ENCODE results near the gene NOL8. TPM values are rescaled to one million over a fixed set of nuclear protein-coding genes. Genes with fewer than 3 reads are reported as not detected.

Gene NOL8
- total RNA-seq, 2 donors from 2014 or later = 50.7 to 56.6 TPM

GRCh38 chr9:92298036-92298435 is 27.1 kb downstream of the NOL8 start:
- peaks cover 6 to 25% of the 10 kb centered on the region in 2 donors for H3K36me3 Mint-ChIP-seq (ENCODE audit: insufficient read depth in 2 of 2)
- peaks cover 39% of the 10 kb centered on the region for H3K4me1 Mint-ChIP-seq (ENCODE audit: low read depth)
- DNase-seq (no peak), ATAC-seq (replicated peaks in 1 of 2) (no peak)
- peak overlapping the region; percentile 97 for H3K27ac Mint-ChIP-seq
- H3K27me3 Mint-ChIP-seq (ENCODE audit: low read depth) = no peaks in the 10 kb centered on the region
- peak overlapping the region; percentile 42 to 87 for H3K4me3 Mint-ChIP-seq
- H3K9me3 Mint-ChIP-seq = no peaks in the 10 kb centered on the region

- ATAC-seq (replicated peaks in 1 of 2) = no peak
- Mint-ChIP-seq H3K27me3 (ENCODE audit: low read depth) (no peaks in the 10 kb centered on the region), H3K27ac (peak overlapping the region; percentile 97), H3K4me1 (ENCODE audit: low read depth) (peaks cover 43% of the 10 kb centered on the region), H3K4me3 (peak overlapping the region; percentile 42 to 87), H3K36me3 (ENCODE audit: insufficient read depth in 2 of 2) (peaks cover 9 to 25% of the 10 kb centered on the region in 2 donors), H3K9me3 (no peaks in the 10 kb centered on the region)
- DNase-seq = no peak
Observed at GRCh38 chr9:92297611-92298010, 27.5 kb downstream of the NOL8 start.

- peaks cover 11 to 36% of the 10 kb centered on the region in 2 donors for H3K36me3 Mint-ChIP-seq (ENCODE audit: insufficient read depth in 2 of 2)
- H3K27ac Mint-ChIP-seq = peak overlapping the region; percentile 89
- DNase-seq (no peak), ATAC-seq (replicated peaks in 1 of 2) (no peak)
- peak overlapping the region in 1 of 2 donors; percentile 28 for H3K4me3 Mint-ChIP-seq
- H3K4me1 Mint-ChIP-seq (ENCODE audit: low read depth) = peaks cover 61% of the 10 kb centered on the region
- no peaks in the 10 kb centered on the region for H3K9me3 Mint-ChIP-seq
- H3K27me3 Mint-ChIP-seq (ENCODE audit: low read depth) = no peaks in the 10 kb centered on the region
Observed at GRCh38 chr9:92295827-92296258, 29.3 kb downstream of the NOL8 start.

GRCh38 chr9:92295240-92295790 is 29.8 kb downstream of the NOL8 start:
- Mint-ChIP-seq H3K9me3 (no peaks in the 10 kb centered on the region), H3K4me1 (ENCODE audit: low read depth) (peaks cover 66% of the 10 kb centered on the region), H3K36me3 (ENCODE audit: insufficient read depth in 2 of 2) (peaks cover 11 to 39% of the 10 kb centered on the region in 2 donors), H3K4me3 (peak overlapping the region; percentile 0 to 28), H3K27ac (peak overlapping the region; percentile 81), H3K27me3 (ENCODE audit: low read depth) (no peaks in the 10 kb centered on the region)
- DNase-seq (no peak), ATAC-seq (replicated peaks in 1 of 2) (no peak)

- peaks cover 11 to 49% of the 10 kb centered on the region in 2 donors for H3K36me3 Mint-ChIP-seq (ENCODE audit: insufficient read depth in 2 of 2)
- H3K4me1 Mint-ChIP-seq (ENCODE audit: low read depth) = peaks cover 74% of the 10 kb centered on the region
- H3K4me3 Mint-ChIP-seq = peak overlapping the region; percentile 96 to 99
- peak overlapping the region; percentile 100 for H3K27ac Mint-ChIP-seq
- ATAC-seq (replicated peaks in 1 of 2) (no peak), DNase-seq (peak; percentile 8 to 24)
- no peaks in the 10 kb centered on the region for H3K27me3 Mint-ChIP-seq (ENCODE audit: low read depth)
- no peaks in the 10 kb centered on the region for H3K9me3 Mint-ChIP-seq
Observed at GRCh38 chr9:92294297-92294676, 30.9 kb downstream of the NOL8 start.

GRCh38 chr9:92293452-92294296 is 31.5 kb downstream of the NOL8 start, which contains the start of gene IARS1:
IARS1 (minus strand) TSS chr9:92293697; CDS start chr9:92289419, 4,278 bp downstream.
- Mint-ChIP-seq H3K4me3 (peak within 1 kb of the TSS; percentile 96 to 99), H3K9me3 (no peaks in the 10 kb centered on the region), H3K27ac (peak within 1 kb of the TSS; percentile 100), H3K36me3 (ENCODE audit: insufficient read depth in 2 of 2) (peaks cover 7 to 46% of the 10 kb centered on the region in 2 donors), H3K4me1 (ENCODE audit: low read depth) (peaks cover 71% of the 10 kb centered on the region), H3K27me3 (ENCODE audit: low read depth) (no peaks in the 10 kb centered on the region)
- ATAC-seq (replicated peaks in 1 of 2) (peak; percentile 97), DNase-seq (peak; percentile 99)

- Mint-ChIP-seq H3K27ac (peak overlapping the region; percentile 100), H3K9me3 (no peaks in the 10 kb centered on the region), H3K27me3 (ENCODE audit: low read depth) (no peaks in the 10 kb centered on the region)
Observed at GRCh38 chr9:92293075-92293354, 32.1 kb downstream of the NOL8 start.

GRCh38 chr9:92292338-92293074 is 32.6 kb downstream of the NOL8 start:
- ATAC-seq (replicated peaks in 1 of 2) (no peak), DNase-seq (no peak)
- peak overlapping the region; percentile 96 to 99 for H3K4me3 Mint-ChIP-seq
- H3K27me3 Mint-ChIP-seq (ENCODE audit: low read depth) = no peaks in the 10 kb centered on the region
- peak overlapping the region; percentile 100 for H3K27ac Mint-ChIP-seq
- H3K36me3 Mint-ChIP-seq (ENCODE audit: insufficient read depth in 2 of 2) = peaks cover 8 to 43% of the 10 kb centered on the region in 2 donors
- H3K4me1 Mint-ChIP-seq (ENCODE audit: low read depth) = peaks cover 70% of the 10 kb centered on the region
- no peaks in the 10 kb centered on the region for H3K9me3 Mint-ChIP-seq

More at GRCh38 chr9:92293075-92293354, 32.1 kb downstream of the NOL8 start:
- H3K36me3 Mint-ChIP-seq (ENCODE audit: insufficient read depth in 2 of 2) = peaks cover 7 to 43% of the 10 kb centered on the region in 2 donors
- peaks cover 75% of the 10 kb centered on the region for H3K4me1 Mint-ChIP-seq (ENCODE audit: low read depth)
- ATAC-seq (replicated peaks in 1 of 2) = no peak
- peak overlapping the region; percentile 96 to 99 for H3K4me3 Mint-ChIP-seq
- no peak for DNase-seq

- H3K27me3 Mint-ChIP-seq (ENCODE audit: low read depth) = no peaks in the 10 kb centered on the region
- H3K4me3 Mint-ChIP-seq = peak overlapping the region; percentile 96 to 99
- DNase-seq (no peak), ATAC-seq (replicated peaks in 1 of 2) (no peak)
- H3K36me3 Mint-ChIP-seq (ENCODE audit: insufficient read depth in 2 of 2) = peaks cover 8 to 50% of the 10 kb centered on the region in 2 donors
- peaks cover 65% of the 10 kb centered on the region for H3K4me1 Mint-ChIP-seq (ENCODE audit: low read depth)
- peak overlapping the region; percentile 100 for H3K27ac Mint-ChIP-seq
- no peaks in the 10 kb centered on the region for H3K9me3 Mint-ChIP-seq
Observed at GRCh38 chr9:92291577-92291976, 33.6 kb downstream of the NOL8 start.

- Mint-ChIP-seq H3K36me3 (ENCODE audit: insufficient read depth in 2 of 2) (peaks cover 8 to 54% of the 10 kb centered on the region in 2 donors), H3K27ac (peak overlapping the region; percentile 100), H3K9me3 (no peaks in the 10 kb centered on the region), H3K4me3 (peak overlapping the region; percentile 96 to 99), H3K27me3 (ENCODE audit: low read depth) (no peaks in the 10 kb centered on the region), H3K4me1 (ENCODE audit: low read depth) (peaks cover 65% of the 10 kb centered on the region)
- no peak for ATAC-seq (replicated peaks in 1 of 2)
- no peak for DNase-seq
Observed at GRCh38 chr9:92290785-92291429, 34.2 kb downstream of the NOL8 start.

GRCh38 chr9:92289708-92290390 is 35.3 kb downstream of the NOL8 start:
- Mint-ChIP-seq H3K27ac (peak overlapping the region; percentile 77), H3K9me3 (no peaks in the 10 kb centered on the region), H3K36me3 (ENCODE audit: insufficient read depth in 2 of 2) (peaks cover 14 to 65% of the 10 kb centered on the region in 2 donors), H3K27me3 (ENCODE audit: low read depth) (no peaks in the 10 kb centered on the region), H3K4me3 (no peak overlapping the region), H3K4me1 (ENCODE audit: low read depth) (peaks cover 56% of the 10 kb centered on the region)
- ATAC-seq (replicated peaks in 1 of 2) = no peak
- no peak for DNase-seq

GRCh38 chr9:92279302-92279701 is 45.8 kb downstream of the NOL8 start:
- Mint-ChIP-seq H3K4me1 (ENCODE audit: low read depth) (peaks cover 44% of the 10 kb centered on the region), H3K9me3 (no peaks in the 10 kb centered on the region), H3K27ac (peak overlapping the region; percentile 8), H3K27me3 (ENCODE audit: low read depth) (no peaks in the 10 kb centered on the region), H3K36me3 (ENCODE audit: insufficient read depth in 2 of 2) (peaks cover 13 to 55% of the 10 kb centered on the region in 2 donors), H3K4me3 (no peak overlapping the region)
- ATAC-seq (replicated peaks in 1 of 2) (no peak), DNase-seq (no peak)
